C4-2B (cell line): ENCODE results near the gene GALNT12.

Experiments used
- H3K27ac ChIP-seq: fragments of 450-650 bp; 2 replicates; pipeline ENCODE4 v1.5.1; 2017
- ZFX ChIP-seq: fragments of 450-650 bp; IDR thresholded peaks from 2 replicates; pipeline ENCODE4 v1.6.1; 2017
- TF ChIP-seq, protein P1 (sequence below): fragments of 450-650 bp; conservative IDR thresholded peaks from 2 replicates; pipeline ENCODE4 v1.5.1; 2017; ENCODE audit warnings: mild to moderate bottlenecking

The GALNT12 gene

DNA sequence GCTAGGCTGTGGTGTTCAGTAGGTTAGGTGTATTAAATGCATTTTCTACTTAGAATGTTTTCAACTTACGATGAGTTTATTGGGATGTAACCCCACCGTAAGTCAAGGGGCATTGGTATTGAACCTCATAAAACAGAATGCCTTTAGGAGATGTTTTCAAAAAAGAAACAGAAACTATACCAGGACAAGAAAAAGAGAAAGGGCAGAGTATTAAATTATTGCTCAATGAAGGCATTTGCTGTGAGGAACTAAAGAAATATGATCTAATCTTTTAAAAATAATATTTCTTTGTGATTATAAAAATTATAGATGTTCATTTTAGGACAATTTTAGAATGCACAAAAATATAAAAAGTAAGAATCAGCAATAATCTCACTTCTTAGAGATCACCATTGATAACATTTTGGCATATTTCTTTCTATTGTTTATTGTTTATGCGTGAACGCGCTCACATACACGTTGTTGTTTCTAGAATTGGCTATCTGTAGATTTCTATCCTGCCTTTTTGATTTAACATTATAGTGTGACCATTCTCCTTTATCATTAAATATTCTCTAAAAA, 8.0 kb downstream of the GALNT12 start:
- TF ChIP-seq, protein P1, sequence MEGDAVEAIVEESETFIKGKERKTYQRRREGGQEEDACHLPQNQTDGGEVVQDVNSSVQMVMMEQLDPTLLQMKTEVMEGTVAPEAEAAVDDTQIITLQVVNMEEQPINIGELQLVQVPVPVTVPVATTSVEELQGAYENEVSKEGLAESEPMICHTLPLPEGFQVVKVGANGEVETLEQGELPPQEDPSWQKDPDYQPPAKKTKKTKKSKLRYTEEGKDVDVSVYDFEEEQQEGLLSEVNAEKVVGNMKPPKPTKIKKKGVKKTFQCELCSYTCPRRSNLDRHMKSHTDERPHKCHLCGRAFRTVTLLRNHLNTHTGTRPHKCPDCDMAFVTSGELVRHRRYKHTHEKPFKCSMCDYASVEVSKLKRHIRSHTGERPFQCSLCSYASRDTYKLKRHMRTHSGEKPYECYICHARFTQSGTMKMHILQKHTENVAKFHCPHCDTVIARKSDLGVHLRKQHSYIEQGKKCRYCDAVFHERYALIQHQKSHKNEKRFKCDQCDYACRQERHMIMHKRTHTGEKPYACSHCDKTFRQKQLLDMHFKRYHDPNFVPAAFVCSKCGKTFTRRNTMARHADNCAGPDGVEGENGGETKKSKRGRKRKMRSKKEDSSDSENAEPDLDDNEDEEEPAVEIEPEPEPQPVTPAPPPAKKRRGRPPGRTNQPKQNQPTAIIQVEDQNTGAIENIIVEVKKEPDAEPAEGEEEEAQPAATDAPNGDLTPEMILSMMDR, result no peak
- no peak for TF ChIP-seq ZFX
- H3K27ac ChIP-seq, result no peak overlapping the region

DNA sequence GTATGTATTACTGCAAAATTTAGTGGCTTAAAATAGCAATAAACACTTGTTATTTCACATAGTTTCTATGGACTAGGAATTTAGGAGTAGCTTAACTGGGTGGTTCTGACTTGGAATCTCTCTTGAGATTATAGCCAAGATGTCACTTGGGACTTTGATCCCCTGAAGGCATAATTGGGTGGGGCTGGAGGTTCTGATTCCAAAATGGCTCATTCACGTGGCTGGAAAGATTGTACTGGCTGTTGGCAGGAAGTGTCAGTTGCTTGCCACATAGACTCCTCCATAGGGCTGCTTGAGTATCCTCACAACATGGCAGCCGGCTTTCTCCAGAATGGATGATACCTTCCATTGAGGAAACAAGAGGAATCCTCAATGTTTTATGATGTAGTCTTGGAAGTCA, 11.3 kb downstream of the GALNT12 start:
- H3K27ac ChIP-seq, result no peak overlapping the region

DNA sequence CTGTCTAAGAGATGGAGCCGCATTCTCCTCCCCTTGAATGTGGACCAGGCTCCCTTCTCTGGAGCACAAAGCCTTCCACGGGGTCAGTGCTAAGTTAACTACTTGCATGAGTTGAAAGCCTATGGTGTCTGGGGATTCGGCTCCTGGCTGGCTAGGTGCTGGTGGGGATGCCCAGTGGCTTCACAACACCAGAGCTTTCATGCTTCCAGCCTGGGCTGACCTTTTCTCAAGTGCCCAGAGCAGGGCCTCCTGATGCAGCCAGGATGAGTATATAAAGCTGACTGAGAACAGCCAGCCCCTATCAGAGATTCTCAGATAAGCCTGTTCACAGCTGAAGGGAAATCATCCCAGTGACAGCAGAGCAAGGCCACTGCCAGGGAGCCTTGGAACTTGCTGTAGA, 11.8 kb downstream of the GALNT12 start:
- TF ChIP-seq ZFX, result no peak
- TF ChIP-seq, protein P1, result no peak
- H3K27ac ChIP-seq, result no peak overlapping the region

More for the DNA sequence above, 11.3 kb downstream of the GALNT12 start:
- TF ChIP-seq, protein P1, result no peak
- TF ChIP-seq ZFX, result no peak

DNA sequence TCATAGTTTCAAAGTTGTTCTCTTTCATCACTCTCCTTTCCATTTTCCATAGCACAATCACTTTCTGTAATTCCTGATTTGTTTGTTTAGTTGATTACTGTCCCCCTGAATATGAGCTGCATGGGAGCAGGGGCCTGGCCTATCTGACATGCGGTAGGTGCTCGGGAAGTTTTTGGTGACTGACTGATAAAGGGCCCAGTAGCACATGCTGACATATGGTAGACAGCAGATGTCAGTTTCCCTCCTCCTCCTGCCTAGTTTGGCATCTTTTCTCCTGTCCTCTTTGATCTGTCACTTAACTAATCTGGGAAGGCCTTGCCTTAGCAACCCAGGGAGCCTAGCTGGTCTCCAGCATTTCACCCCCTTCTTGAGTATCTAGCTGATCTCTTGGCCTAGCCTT, 14.4 kb downstream of the GALNT12 start:
- TF ChIP-seq, protein P1, result no peak
- no peak for TF ChIP-seq ZFX
- H3K27ac ChIP-seq, result no peak overlapping the region

- TF ChIP-seq, protein P1, result no peak
- no peak for TF ChIP-seq ZFX
- H3K27ac ChIP-seq, result no peak overlapping the region
Measured at GRCh38 chr9:98822661-98823060, 15.2 kb downstream of the GALNT12 start.

- H3K27ac ChIP-seq, result no peak overlapping the region
- no peak for TF ChIP-seq ZFX
- TF ChIP-seq, protein P1, result no peak
Measured at GRCh38 chr9:98823666-98824334, 16.3 kb downstream of the GALNT12 start.

GRCh38 chr9:98825414-98825813, 17.9 kb downstream of the GALNT12 start:
- H3K27ac ChIP-seq, result no peak overlapping the region
- TF ChIP-seq ZFX, result no peak

- no peak overlapping the region for H3K27ac ChIP-seq
- TF ChIP-seq, protein P1, result no peak
- TF ChIP-seq ZFX, result no peak
Measured at GRCh38 chr9:98826716-98827115, 19.2 kb downstream of the GALNT12 start.
